Body of pancreas (tissue), 4 donors: ENCODE measurements around the gene CALCOCO2. TPM values are rescaled to one million over a fixed set of nuclear protein-coding genes. Genes with fewer than 3 reads are reported as not detected.

ENCODE experiments used
- ATAC-seq: fragments of 150-250 bp; one replicate; pipeline ENCODE4 v1.9.1; 2016
- DNase-seq, 4 donors: peaks; one replicate each; pipeline ENCODE4 v3.0.0-alpha.2; 2019
- H3K27ac ChIP-seq, 4 donors: fragments of 200-600 bp; sonication (generic); 1 replicate in 3 of 4; 2 replicates in 1 of 4; pipeline versions ENCODE4 v1.5.1 to v1.6.1; 2016 to 2019; ENCODE audit warnings: mild to moderate bottlenecking in 1 of 4, mixed read lengths in 1 of 4, moderate library complexity in 1 of 4
- H3K27me3 ChIP-seq, 2 donors: fragments of 200-600 bp; sonication (generic); one replicate each; pipeline ENCODE4 v1.6.0; 2016; ENCODE audit warnings: mild to moderate bottlenecking in 1 of 2
- H3K36me3 ChIP-seq, 2 donors: fragments of 200-600 bp; sonication (generic); replicated peaks in 1 of 2; 2 replicates each; pipeline ENCODE4 v1.5.1; 2016; ENCODE audit warnings: low read depth in 2 of 2; ENCODE audit not compliant: insufficient read depth in 1 of 2
- H3K4me1 ChIP-seq: fragments of 200-600 bp; sonication (generic); one replicate; pipeline ENCODE4 v1.6.0; 2016
- H3K4me3 ChIP-seq, 2 donors: fragments of 200-600 bp; sonication (generic); 1 replicate in 1 of 2; 2 replicates in 1 of 2; pipeline ENCODE4 v1.5.1; 2016 to 2019
- H3K9me3 ChIP-seq, 3 donors: fragments of 200-600 bp; sonication (generic); 1 replicate in 2 of 3; 2 replicates in 1 of 3; pipeline ENCODE4 v1.5.1; 2016
- POLR2A ChIP-seq, 3 donors: fragments of 450-650 bp; IDR thresholded peaks; one replicate each; pipeline ENCODE4 v1.6.1; 2016; ENCODE audit warnings: antibody characterized with exemption in 3 of 3, mild to moderate bottlenecking in 2 of 3
- WGBS, 2 donors: methylation state at CpG; one replicate each; pipeline ENCODE4 v1.1.5; 2017; 5-methylcytosine and 5-hydroxymethylcytosine counted together
- intact Hi-C: fragments of 100-400 bp; cut with DNase I; formaldehyde crosslinking; loops from one replicate; pipeline ENCODE4 v1.15.1; 2023
- small RNA-seq: library from RNA; depleted of rRNA; stranded (forward); fragments of <200 nt; gene quantifications from one replicate; pipeline ENCODE3, GENCODE V24; 2016
- total RNA-seq, 2 donors: library from RNA; depleted of rRNA; stranded (reverse); fragments of >200 nt; gene quantifications; one replicate each; pipeline ENCODE4 v1.1.0, GENCODE V29; 2016
- TF ChIP-seq, protein P1 (sequence below), 7 experiments: fragments of 450-650 bp in 4 of 7; fragments of 200-600 bp in 3 of 7; sonication (generic) in 3 of 7; IDR thresholded peaks; one replicate each; pipeline ENCODE4 v1.5.1; 2016 to 2019; ENCODE audit warnings: antibody characterized with exemption in 7 of 7

CALCOCO2 gene
- total RNA-seq, 2 donors from 2014 or later = 62.8 to 69.9 TPM

DNA sequence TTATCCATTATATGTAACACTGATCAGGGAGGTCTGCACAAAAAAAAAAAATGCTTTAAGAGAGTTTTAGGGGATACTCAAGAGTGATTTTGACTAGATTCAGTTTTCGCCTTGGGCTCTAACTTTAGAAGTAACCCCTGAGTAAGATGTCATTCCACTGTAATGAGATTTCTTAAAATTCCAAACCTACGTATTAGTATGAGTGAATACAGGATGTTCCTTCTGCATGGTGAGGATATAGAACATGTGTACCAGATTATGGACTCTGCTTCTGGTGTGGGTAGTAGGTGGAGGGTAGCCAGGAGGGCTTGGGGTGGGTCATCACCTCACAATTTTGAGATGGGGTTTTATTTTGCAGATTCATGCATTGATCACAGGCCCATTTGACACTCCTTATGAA, 81.6 kb downstream of the CALCOCO2 start:
- H3K9me3 ChIP-seq = no peaks in the 10 kb centered on the region
- H3K4me3 ChIP-seq = no peak overlapping the region
- intact Hi-C loops = no loop called here
- ATAC-seq (no peak), DNase-seq (no peak)
- TF ChIP-seq, protein P1, sequence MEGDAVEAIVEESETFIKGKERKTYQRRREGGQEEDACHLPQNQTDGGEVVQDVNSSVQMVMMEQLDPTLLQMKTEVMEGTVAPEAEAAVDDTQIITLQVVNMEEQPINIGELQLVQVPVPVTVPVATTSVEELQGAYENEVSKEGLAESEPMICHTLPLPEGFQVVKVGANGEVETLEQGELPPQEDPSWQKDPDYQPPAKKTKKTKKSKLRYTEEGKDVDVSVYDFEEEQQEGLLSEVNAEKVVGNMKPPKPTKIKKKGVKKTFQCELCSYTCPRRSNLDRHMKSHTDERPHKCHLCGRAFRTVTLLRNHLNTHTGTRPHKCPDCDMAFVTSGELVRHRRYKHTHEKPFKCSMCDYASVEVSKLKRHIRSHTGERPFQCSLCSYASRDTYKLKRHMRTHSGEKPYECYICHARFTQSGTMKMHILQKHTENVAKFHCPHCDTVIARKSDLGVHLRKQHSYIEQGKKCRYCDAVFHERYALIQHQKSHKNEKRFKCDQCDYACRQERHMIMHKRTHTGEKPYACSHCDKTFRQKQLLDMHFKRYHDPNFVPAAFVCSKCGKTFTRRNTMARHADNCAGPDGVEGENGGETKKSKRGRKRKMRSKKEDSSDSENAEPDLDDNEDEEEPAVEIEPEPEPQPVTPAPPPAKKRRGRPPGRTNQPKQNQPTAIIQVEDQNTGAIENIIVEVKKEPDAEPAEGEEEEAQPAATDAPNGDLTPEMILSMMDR (IDR thresholded peaks at IDR 0.05) = no peak
- TF ChIP-seq POLR2A (IDR thresholded peaks at IDR 0.05) = no peak
- no peaks in the 10 kb centered on the region for H3K27me3 ChIP-seq
- WGBS, 2 donors = 92 to 95% methylated on average over 2 of the region's 2 CpGs
- peaks cover 0 to 3% of the 10 kb centered on the region in 2 donors for H3K36me3 ChIP-seq
- no peak overlapping the region for H3K27ac ChIP-seq
- peaks cover 28% of the 10 kb centered on the region for H3K4me1 ChIP-seq

Small RNA genes within 50 kb of the gene (small RNA-seq; reads per million reads assigned to genes)
- gene AC068531.1 (not detected), gene RF00263 (not detected)

Other genes with a start within 250 kb of the CALCOCO2 start
- gene HOXB3, start 240.8 kb upstream of the CALCOCO2 start, total RNA-seq = 1 to 10 TPM in 1 of 2 donors, not detected in 1; 2.9 TPM
- under 1 TPM in 1 of 2 donors, not detected in 1; 0.99 TPM for gene HOXB5, start 237.3 kb upstream of the CALCOCO2 start, total RNA-seq
- 1 to 10 TPM; 2.1 to 2.6 TPM for gene HOXB6, start 226.0 kb upstream of the CALCOCO2 start, total RNA-seq
- under 1 TPM in 1 of 2 donors, not detected in 1; 0.52 TPM for gene HOXB7, start 220.0 kb upstream of the CALCOCO2 start, total RNA-seq
- not detected for gene HOXB8, start 215.7 kb upstream of the CALCOCO2 start, total RNA-seq
- gene HOXB9, start 204.7 kb upstream of the CALCOCO2 start, total RNA-seq = not detected
- gene PRAC1, start 108.5 kb upstream of the CALCOCO2 start, total RNA-seq = not detected
- not detected for gene PRAC2, start 107.8 kb upstream of the CALCOCO2 start, total RNA-seq
- not detected for gene HOXB13, start 102.3 kb upstream of the CALCOCO2 start, total RNA-seq
- gene TTLL6, start 13.8 kb upstream of the CALCOCO2 start, total RNA-seq = under 1 TPM in 1 of 2 donors, not detected in 1; 0.26 TPM
- gene ATP5MC1, start 61.8 kb downstream of the CALCOCO2 start, total RNA-seq = 10 to 100 TPM in 1 of 2 donors, 1 to 10 TPM in 1; 8.2 to 16.9 TPM
- gene UBE2Z, start 77.4 kb downstream of the CALCOCO2 start, total RNA-seq = 10 to 100 TPM; 28.3 to 47.1 TPM
- 10 to 100 TPM; 35.9 to 39.4 TPM for gene SNF8, start 113.8 kb downstream of the CALCOCO2 start, total RNA-seq
- gene GIP, start 137.6 kb downstream of the CALCOCO2 start, total RNA-seq = not detected
- gene IGF2BP1, start 166.3 kb downstream of the CALCOCO2 start, total RNA-seq = not detected